HG03378 (cell line): ENCODE results near the gene PLD3.
"Not testable (repeated sequence)": the region's sequence is repeated elsewhere in the genome, so short reads cannot be mapped to it uniquely, and the experiment has no call there.

Experiments used
- ATAC-seq: cut with Tn5 transposase; IDR thresholded peaks from one replicate; pipeline ENCODE4 v1.9.1; 2021; ENCODE audit warnings: mild to moderate bottlenecking, moderate library complexity; ENCODE audit not compliant: unreplicated experiment

Gene PLD3

GRCh38 chr19:40387155-40387554, 38.7 kb downstream of the PLD3 start:
- no peak for ATAC-seq

GRCh38 chr19:40388481-40388880, 40.0 kb downstream of the PLD3 start:
- no peak for ATAC-seq

- ATAC-seq = no peak
These were observed 41.0 kb downstream of the PLD3 start for GRCh38 chr19:40389404-40390083.

- ATAC-seq = no peak
These were observed 41.7 kb downstream of the PLD3 start, which contains the start of gene HIPK4 for GRCh38 chr19:40390084-40390742. HIPK4 (minus strand) TSS chr19:40390181; CDS start chr19:40389902, 279 bp downstream.

- no peak for ATAC-seq
These were observed 43.6 kb downstream of the PLD3 start for GRCh38 chr19:40392123-40392522.

- ATAC-seq = no peak
These were observed 44.5 kb downstream of the PLD3 start for GRCh38 chr19:40392894-40393517.

GRCh38 chr19:40393894-40394815, 45.7 kb downstream of the PLD3 start:
- ATAC-seq = no peak

GRCh38 chr19:40394816-40395210, 46.3 kb downstream of the PLD3 start:
- no peak for ATAC-seq

- no peak for ATAC-seq
These were observed 47.5 kb downstream of the PLD3 start for GRCh38 chr19:40395956-40396355.

GRCh38 chr19:40396886-40397567, 48.5 kb downstream of the PLD3 start:
- ATAC-seq = no peak

GRCh38 chr19:40397568-40397906, 49.0 kb downstream of the PLD3 start:
- ATAC-seq = no peak

- no peak for ATAC-seq
These were observed 50.1 kb downstream of the PLD3 start for GRCh38 chr19:40398417-40399131.

- no peak for ATAC-seq
These were observed 52.1 kb downstream of the PLD3 start for GRCh38 chr19:40400559-40400958.

GRCh38 chr19:40403262-40403984, 54.9 kb downstream of the PLD3 start:
- no peak for ATAC-seq

GRCh38 chr19:40407714-40408597, 59.5 kb downstream of the PLD3 start:
- no peak for ATAC-seq

GRCh38 chr19:40408598-40408925, 60.1 kb downstream of the PLD3 start:
- not testable (repeated sequence) for ATAC-seq

GRCh38 chr19:40410030-40410389, 61.5 kb downstream of the PLD3 start:
- no peak for ATAC-seq

GRCh38 chr19:40411125-40411842, 62.8 kb downstream of the PLD3 start:
- ATAC-seq = no peak
